ENCODE results near the gene B3GLCT.

B3GLCT gene

GRCh38 chr13:31356991-31357390 lies 157.2 kb downstream of the B3GLCT start:
- DNase-seq, result no peak

GRCh38 chr13:31357581-31357980 lies 157.8 kb downstream of the B3GLCT start:
- no peak for DNase-seq

GRCh38 chr13:31361673-31362072 lies 161.9 kb downstream of the B3GLCT start:
- DNase-seq, result no peak

GRCh38 chr13:31365630-31366029 lies 165.9 kb downstream of the B3GLCT start:
- DNase-seq, result no peak

GRCh38 chr13:31367410-31367809 lies 167.6 kb downstream of the B3GLCT start:
- no peak for DNase-seq

GRCh38 chr13:31369213-31369612 lies 169.4 kb downstream of the B3GLCT start:
- no peak for DNase-seq

- DNase-seq, result no peak
These were observed 172.7 kb downstream of the B3GLCT start for GRCh38 chr13:31372454-31372853.

GRCh38 chr13:31374682-31375081 lies 174.9 kb downstream of the B3GLCT start:
- no peak for DNase-seq

GRCh38 chr13:31377946-31378345 lies 178.2 kb downstream of the B3GLCT start:
- no peak for DNase-seq

- no peak for DNase-seq
These were observed 180.9 kb downstream of the B3GLCT start for GRCh38 chr13:31380715-31381114.

All from CD4-positive, alpha-beta T cell treated with Interferon alpha-2 for 1 hour (primary cell).